Measurements from ENCODE around the gene SLC29A3.

The SLC29A3 gene

GRCh38 chr10:71390461-71390835 lies 71.4 kb downstream of the SLC29A3 start:
- H3K4me3 ChIP-seq (ENCODE audit: low read depth, low read length): no peak overlapping the region

- H3K4me3 ChIP-seq (ENCODE audit: low read depth, low read length): no peak overlapping the region
These were observed 72.0 kb downstream of the SLC29A3 start for GRCh38 chr10:71390921-71391690.

- H3K4me3 ChIP-seq (ENCODE audit: low read depth, low read length): no peak overlapping the region
These were observed 72.6 kb downstream of the SLC29A3 start for GRCh38 chr10:71391701-71392100.

DNA sequence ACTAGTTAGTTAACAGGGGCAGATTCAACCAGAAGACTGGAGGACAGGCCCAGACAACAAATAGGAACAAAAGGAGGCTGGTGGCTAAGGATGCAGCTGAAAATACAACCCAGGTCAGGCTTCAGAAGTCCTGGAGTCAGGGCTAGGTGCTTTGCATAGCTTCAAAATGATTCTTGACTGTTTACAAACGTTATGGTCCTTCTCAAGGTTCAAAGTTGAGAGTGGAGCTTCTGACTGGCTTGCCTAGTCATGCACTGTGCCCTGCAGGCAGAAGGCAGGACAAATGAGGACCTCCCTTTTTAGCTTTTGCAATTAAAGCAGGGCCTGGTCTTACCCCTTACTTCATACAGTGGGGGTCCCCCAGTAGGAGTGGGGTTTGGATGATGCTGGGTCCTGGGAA lies 73.2 kb downstream of the SLC29A3 start:
- no peak overlapping the region for H3K4me3 ChIP-seq (ENCODE audit: low read depth, low read length)

DNA sequence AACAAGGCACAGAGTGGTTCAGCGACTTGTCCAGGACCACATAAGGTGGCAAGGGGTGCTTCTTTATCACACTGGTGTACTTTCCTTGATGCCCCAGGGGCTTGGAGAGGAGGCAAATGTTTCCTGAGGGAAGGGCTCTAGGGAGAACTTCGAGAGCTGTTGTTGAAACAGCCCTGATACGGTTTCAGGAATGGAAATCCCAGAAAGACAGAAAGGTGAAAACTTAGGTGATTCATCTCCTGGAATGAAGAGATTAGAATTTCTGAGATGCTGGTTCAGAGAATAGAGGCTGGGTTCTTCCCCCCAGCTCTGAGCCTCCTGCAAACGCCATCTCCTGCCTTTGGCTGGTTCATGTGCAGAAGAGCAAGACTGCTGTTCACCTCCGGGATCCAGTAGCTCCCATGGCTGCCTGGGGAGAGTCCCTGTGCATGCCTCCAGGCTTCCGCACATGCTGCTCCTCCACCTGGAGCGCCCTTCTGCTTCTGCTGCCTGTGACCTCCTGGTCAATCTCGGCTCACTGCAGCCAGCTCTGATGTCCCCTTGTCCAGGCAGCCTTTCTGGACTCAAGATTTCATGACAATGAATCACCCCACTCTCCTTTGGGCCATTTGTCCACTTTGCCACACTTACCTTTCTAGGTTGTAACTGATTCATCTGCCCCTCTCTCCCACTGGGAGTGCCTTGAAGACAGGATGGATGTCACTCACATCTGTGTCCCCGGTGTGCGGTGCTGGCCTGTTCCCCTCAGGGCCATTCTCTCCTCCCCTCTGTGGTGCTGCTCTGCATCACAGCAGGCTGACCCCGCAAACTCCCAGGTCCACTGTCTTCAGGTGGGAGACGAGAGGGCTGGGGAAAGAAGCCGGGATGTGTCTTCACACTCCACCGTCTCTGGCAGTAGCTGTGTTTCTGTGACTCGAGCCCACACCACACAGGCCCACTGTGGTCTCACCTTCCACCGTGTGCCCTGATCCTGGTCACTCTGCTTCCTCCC lies 74.0 kb downstream of the SLC29A3 start:
- no peak overlapping the region for H3K4me3 ChIP-seq (ENCODE audit: low read depth, low read length)

- no peak overlapping the region for H3K4me3 ChIP-seq (ENCODE audit: low read depth, low read length)
These were observed 74.9 kb downstream of the SLC29A3 start for GRCh38 chr10:71393841-71394475.

GRCh38 chr10:71394926-71395562 lies 76.0 kb downstream of the SLC29A3 start:
- H3K4me3 ChIP-seq (ENCODE audit: low read depth, low read length): no peak overlapping the region

- H3K4me3 ChIP-seq (ENCODE audit: low read depth, low read length): no peak overlapping the region
These were observed 76.6 kb downstream of the SLC29A3 start for GRCh38 chr10:71395621-71396020.

DNA sequence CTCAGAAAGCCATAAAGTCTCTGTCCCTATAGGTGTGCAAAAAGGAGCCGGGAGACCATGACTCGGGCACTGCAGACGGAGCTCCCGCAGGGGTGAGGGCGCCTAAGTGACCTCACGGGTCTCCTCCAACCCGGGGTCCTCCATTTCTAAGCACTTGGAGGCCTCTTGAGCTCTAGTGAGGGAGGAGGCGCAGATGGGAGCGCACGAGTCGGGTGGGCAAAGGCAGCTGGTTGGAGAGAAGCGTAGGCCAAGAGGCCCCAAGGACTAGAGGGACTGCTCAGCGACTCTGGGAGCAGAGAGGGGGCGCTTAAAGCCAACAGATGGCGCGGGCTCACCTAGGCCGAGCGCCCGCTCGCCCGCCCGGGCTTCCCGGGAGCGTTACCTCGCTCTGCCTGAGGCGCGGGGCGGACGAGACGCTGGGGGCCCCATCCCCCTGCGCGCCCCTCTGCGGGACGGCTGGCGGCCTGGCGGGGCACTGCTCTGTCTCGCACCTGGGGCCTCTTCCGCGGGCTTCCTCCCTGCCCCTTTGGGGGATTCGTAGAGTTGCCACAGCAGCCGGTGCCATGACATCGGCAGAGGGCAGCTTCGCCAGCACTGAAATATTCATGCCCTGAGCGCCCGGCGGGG lies 77.1 kb downstream of the SLC29A3 start:
- peak overlapping the region; percentile 44 for H3K4me3 ChIP-seq (ENCODE audit: low read depth, low read length)

GRCh38 chr10:71396711-71397295 lies 77.7 kb downstream of the SLC29A3 start, which contains the start of gene CDH23:
Gene CDH23 (plus strand): TSS chr10:71396920. CDS start chr10:71439832, 42,912 bp downstream.
- H3K4me3 ChIP-seq (ENCODE audit: low read depth, low read length): peak within 1 kb of the TSS; percentile 44

DNA sequence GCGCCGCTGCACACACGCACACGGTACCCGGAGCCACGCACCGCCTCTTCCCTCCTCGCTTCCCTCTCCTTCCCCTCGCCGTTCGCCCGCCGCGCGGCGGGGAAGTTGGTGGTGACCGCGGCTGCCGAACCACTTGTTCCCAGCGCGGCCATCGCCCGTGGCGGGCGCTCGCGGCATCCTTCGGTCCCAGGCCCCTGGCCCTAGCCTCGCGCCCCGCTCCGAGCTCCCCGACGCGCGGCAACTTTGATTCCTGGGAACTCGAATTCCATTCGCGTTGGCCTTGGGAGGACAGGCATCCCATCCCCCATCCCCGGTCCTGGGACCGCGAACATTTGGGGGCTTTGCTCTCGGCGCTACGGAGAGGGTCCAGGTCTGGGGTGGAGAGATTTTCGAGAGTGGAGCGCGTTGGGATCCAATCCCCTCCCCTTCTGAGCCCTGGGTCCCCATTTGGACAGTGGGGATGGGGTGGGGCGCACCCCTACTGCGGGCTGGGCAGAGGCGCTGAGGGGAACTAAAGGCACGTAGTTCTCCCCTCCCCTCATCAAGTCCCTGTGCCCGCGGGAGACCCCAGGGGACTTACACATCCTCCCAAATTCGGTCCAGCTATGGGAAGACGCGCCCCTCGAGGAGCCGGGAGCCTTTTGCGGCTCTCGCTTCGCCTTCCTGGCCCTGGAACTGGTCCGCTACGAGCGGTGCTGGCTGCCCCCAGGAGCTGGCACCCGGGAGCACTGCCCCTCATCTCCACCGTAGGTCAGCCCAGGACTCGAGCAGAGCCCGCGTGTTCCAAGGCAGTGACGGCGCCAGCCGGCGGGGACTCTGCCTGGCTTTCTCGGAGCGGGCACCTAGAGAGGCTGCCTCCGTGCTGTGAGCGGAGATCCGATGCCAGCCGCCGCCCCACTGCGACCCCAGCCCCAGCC lies 78.5 kb downstream of the SLC29A3 start:
- peak overlapping the region; percentile 43 for H3K4me3 ChIP-seq (ENCODE audit: low read depth, low read length)

- no peak overlapping the region for H3K4me3 ChIP-seq (ENCODE audit: low read depth, low read length)
These were observed 79.9 kb downstream of the SLC29A3 start for GRCh38 chr10:71398976-71399375.

DNA sequence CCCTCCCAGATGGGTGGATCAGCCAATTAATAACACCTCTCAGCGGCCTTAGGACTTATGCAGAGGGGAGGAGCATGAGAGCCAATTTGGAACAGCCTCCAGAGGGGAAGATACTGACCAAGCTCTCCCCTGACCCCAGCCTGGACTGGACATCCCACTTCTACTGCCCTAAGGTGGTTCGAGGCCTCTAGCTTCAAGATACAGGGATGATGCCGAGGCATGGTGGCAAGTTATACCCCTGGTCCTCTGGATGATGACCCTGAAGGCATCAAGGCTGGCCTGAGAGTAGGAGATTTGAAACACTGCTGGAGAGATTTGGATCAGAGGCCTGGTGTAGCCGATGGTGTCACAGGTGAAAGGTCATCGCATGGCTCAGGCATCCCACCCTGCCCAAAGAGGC lies 80.9 kb downstream of the SLC29A3 start:
- H3K4me3 ChIP-seq (ENCODE audit: low read depth, low read length): no peak overlapping the region

DNA sequence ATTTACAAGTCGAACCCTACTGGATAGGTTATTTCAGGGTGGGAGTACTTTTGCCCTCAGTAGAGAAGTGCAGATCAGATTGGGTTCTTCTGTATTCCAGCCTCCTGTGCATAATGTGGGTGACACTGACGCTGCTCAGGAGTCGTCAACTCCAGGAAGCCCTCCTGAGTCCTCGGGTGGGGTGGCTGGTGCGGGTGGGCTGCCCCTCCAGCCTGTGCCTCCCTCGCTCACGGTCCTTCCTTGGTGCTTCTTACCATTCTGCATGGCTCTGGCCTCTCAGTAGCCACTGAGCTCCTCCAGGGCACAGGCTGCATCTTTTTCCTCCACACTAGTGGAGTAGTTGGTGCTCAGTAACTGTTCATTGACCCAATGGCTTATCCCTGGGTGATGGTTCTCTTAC lies 82.0 kb downstream of the SLC29A3 start:
- H3K4me3 ChIP-seq (ENCODE audit: low read depth, low read length): no peak overlapping the region

- H3K4me3 ChIP-seq (ENCODE audit: low read depth, low read length): no peak overlapping the region
These were observed 82.9 kb downstream of the SLC29A3 start for GRCh38 chr10:71402005-71402404.

- H3K4me3 ChIP-seq (ENCODE audit: low read depth, low read length): no peak overlapping the region
These were observed 85.6 kb downstream of the SLC29A3 start for GRCh38 chr10:71404503-71405295.

- H3K4me3 ChIP-seq (ENCODE audit: low read depth, low read length): no peak overlapping the region
These were observed 87.8 kb downstream of the SLC29A3 start for GRCh38 chr10:71406878-71407277.

Measured in iPS-11a (cell line).